Measurements from ENCODE around the gene CEMIP.

CEMIP gene

DNA sequence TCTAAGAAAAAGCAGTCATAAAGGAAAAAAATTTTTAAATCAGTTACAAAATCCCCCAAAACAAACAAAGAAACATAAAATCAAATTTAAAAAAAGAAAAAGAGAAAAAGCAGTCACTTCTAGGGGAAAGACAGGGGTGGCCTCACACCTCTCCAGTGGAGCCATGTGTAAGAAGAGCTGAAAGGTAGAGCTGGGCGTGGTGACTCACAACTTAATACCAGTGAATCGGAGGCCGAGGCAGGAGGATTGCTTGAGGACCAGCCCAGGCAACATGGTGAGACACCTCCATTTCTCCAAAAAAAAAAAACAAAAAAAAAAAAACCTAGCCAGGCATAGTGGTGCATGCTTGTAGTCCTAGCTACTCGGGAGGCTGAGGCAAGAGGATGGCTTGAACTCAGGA, 195.7 kb downstream of the CEMIP start:
- Histone ChIP-seq H3K4me3 (no peak overlapping the region), H3K36me3 (peaks cover 73% of the 10 kb centered on the region), H3K9me3 (no peaks in the 10 kb centered on the region), H4K20me1 (peaks cover 90% of the 10 kb centered on the region), H3K27ac (no peak overlapping the region), H3K27me3 (no peaks in the 10 kb centered on the region), H3K4me1 (no peaks in the 10 kb centered on the region), H3K9ac (no peak overlapping the region), H3K4me2 (no peak overlapping the region)
- TF ChIP-seq Cebpa-rat (IDR thresholded peaks at IDR 0.05): no peak

DNA sequence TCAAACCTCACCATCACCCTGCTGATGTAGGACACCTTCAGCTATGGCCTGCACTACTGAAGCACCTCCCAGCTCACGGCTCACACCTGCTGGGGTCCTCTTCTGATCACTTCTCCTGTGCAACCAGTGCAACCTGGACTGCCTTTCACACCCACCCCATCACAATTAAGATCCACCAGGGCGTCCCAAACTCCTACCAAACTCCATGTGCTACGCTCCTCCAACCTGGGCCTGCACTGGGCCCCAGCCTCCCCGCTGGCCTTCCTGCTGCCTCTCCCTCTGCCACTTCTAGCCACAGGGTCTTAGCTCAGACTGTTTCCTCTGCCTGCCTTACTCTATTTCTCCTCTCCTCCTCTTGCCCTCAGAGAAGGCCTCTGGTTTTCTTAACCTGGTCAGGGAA, 197.7 kb downstream of the CEMIP start:
- H3K4me3 ChIP-seq: no peak overlapping the region
- no peak for TF ChIP-seq Cebpa-rat (IDR thresholded peaks at IDR 0.05)
- no peaks in the 10 kb centered on the region for H3K4me1 ChIP-seq
- H3K9me3 ChIP-seq: no peaks in the 10 kb centered on the region
- H3K9ac ChIP-seq: no peak overlapping the region
- no peak overlapping the region for H3K4me2 ChIP-seq
- H3K36me3 ChIP-seq: peaks cover 84% of the 10 kb centered on the region
- H4K20me1 ChIP-seq: peaks cover 80% of the 10 kb centered on the region
- no peaks in the 10 kb centered on the region for H3K27me3 ChIP-seq
- H3K27ac ChIP-seq: no peak overlapping the region

DNA sequence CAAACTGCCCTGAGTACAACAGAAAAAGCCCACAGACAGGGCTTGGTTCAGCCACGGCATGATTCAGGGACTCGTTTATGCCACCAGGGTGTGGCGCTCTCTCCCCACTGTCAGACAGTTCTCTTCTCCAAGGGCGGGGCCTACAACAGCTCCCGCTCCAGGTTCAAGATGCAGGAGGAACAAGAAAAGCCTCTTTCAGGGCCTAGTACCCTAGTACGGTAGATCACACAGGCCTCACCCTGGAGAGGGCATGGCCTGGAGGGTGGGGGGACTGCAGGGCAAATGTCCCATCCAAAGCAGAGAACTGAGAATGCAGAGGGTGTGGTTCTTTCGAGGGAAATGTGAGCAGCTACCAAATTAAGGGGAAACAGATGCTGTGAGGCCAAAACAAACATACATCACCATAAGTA, 198.5 kb downstream of the CEMIP start:
- no peak overlapping the region for H3K9ac ChIP-seq
- H3K4me3 ChIP-seq: no peak overlapping the region
- no peaks in the 10 kb centered on the region for H3K9me3 ChIP-seq
- H3K27ac ChIP-seq: no peak overlapping the region
- H3K4me2 ChIP-seq: no peak overlapping the region
- TF ChIP-seq Cebpa-rat (IDR thresholded peaks at IDR 0.05): no peak
- no peaks in the 10 kb centered on the region for H3K4me1 ChIP-seq
- H3K27me3 ChIP-seq: no peaks in the 10 kb centered on the region
- H4K20me1 ChIP-seq: peaks cover 82% of the 10 kb centered on the region
- peaks cover 85% of the 10 kb centered on the region for H3K36me3 ChIP-seq

DNA sequence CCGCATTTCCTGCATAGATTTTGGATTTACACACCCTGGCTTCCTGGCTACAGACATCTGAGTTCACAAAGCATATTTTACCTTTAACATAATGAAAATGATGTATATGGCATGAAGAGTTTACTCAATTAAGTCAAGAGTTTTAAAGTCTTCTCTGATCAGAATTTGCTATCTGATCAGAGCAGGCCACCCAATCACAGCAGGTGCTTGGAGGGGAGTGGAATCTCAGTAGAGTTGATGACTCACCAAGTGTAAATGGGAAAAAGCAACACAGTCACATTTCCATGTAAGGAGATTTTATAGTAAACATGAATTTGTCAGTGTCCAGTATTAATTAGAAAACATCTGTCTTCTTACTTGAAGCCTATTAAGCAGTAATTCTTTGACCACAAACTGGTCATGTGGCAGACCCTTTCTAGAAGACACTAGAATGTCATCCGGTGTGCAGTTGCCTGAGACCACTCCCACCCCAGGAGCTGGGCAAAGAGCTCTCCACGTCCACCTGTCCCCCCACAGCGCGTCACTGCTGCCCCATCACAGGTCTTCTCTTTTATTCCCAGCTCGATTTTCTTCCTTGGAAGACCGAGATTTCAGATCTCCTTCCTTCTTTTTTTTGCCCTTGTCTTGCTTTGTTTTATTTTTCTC, 199.6 kb downstream of the CEMIP start:
- Histone ChIP-seq H3K4me3 (no peak overlapping the region), H3K27me3 (no peaks in the 10 kb centered on the region), H3K4me1 (no peaks in the 10 kb centered on the region), H3K9me3 (no peaks in the 10 kb centered on the region), H3K27ac (no peak overlapping the region), H3K36me3 (peaks cover 83% of the 10 kb centered on the region), H4K20me1 (peaks cover 81% of the 10 kb centered on the region), H3K9ac (no peak overlapping the region), H3K4me2 (no peak overlapping the region)
- no peak for TF ChIP-seq Cebpa-rat (IDR thresholded peaks at IDR 0.05)

DNA sequence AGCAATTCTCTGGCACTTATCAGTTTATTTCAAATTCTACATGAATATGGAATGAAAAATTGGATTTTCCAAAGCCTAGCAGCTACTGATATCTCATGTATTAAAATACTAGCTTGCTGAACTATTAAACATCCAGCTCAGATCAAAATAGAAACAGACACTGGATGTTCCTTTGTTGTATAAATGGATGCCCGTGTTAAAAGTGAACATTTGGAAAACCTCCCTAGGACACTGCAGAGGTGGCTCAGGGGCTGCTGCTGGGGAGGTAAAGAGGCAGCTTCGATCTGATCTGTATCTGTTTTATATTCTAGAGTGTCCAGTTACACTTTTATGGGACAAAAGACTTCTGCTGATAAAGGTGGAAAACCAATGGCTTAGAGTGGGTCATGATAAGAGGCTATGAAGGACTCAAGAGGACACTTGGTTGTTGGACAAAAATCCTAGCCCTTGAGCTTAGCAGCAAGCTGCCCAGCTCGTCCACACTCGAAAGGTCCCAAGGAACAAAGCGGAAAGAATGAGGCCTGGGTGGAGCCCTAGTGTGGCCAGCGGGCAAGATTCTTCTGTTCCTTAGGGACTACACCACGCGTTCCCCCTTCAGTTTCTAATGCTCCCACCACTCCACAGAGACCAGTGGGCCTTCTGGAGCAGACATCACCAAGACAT, 200.5 kb downstream of the CEMIP start:
- no peak overlapping the region for H3K4me3 ChIP-seq
- no peaks in the 10 kb centered on the region for H3K9me3 ChIP-seq
- no peaks in the 10 kb centered on the region for H3K27me3 ChIP-seq
- H3K4me2 ChIP-seq: no peak overlapping the region
- peaks cover 79% of the 10 kb centered on the region for H3K36me3 ChIP-seq
- no peak for TF ChIP-seq Cebpa-rat (IDR thresholded peaks at IDR 0.05)
- no peak overlapping the region for H3K27ac ChIP-seq
- H3K9ac ChIP-seq: no peak overlapping the region
- peaks cover 4% of the 10 kb centered on the region; the same call in 1 of the 2 replicates for H3K4me1 ChIP-seq
- peaks cover 85% of the 10 kb centered on the region for H4K20me1 ChIP-seq

DNA sequence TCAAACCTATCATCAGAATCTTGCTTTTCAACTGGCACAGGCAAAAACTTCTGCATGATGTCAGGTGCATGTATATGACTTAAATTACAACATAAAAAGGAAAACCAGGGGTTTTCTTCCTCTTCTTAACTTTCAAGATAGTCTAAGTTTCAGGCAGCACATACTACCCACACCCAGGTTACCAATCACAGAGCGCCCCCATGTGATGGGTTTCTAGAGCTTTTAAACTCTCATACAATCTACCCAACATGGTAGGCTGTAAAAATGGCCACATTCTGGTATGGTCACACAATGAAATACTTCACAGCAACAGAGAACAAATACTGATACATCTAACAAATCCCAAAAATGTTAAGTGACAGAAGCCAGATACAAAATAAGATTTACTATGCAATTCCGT, 203.0 kb downstream of the CEMIP start:
- peaks cover 86% of the 10 kb centered on the region for H4K20me1 ChIP-seq
- H3K27me3 ChIP-seq: no peaks in the 10 kb centered on the region
- peaks cover 27% of the 10 kb centered on the region for H3K4me1 ChIP-seq
- H3K9me3 ChIP-seq: no peaks in the 10 kb centered on the region
- H3K4me2 ChIP-seq: no peak overlapping the region
- no peak for TF ChIP-seq Cebpa-rat (IDR thresholded peaks at IDR 0.05)
- peaks cover 74% of the 10 kb centered on the region for H3K36me3 ChIP-seq
- no peak overlapping the region for H3K9ac ChIP-seq
- no peak overlapping the region for H3K4me3 ChIP-seq
- H3K27ac ChIP-seq: no peak overlapping the region

DNA sequence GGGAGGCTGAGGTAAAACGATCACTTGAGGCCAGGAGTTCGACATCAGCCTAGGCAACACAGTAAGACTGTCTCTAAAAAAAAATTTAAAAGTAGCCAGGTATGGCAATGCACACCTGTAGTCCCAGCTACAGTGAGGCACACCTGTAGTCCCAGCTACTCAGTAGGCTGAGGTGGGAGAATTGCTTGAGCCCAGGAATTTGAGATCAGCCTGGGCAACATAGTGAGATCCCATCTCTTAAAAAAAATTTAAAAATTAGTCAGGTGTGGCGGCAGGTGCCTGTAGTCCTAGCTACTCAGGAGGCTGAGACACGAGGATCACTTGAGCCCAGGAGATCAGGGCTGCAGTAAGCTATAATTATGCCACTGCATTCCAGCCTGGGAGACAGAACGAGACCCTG, 203.7 kb downstream of the CEMIP start:
- Histone ChIP-seq H3K9me3 (no peaks in the 10 kb centered on the region), H3K27ac (no peak overlapping the region), H4K20me1 (peaks cover 86% of the 10 kb centered on the region), H3K27me3 (no peaks in the 10 kb centered on the region), H3K4me2 (no peak overlapping the region), H3K36me3 (peaks cover 69% of the 10 kb centered on the region), H3K4me3 (no peak overlapping the region), H3K4me1 (peaks cover 34% of the 10 kb centered on the region), H3K9ac (no peak overlapping the region)
- no peak for TF ChIP-seq Cebpa-rat (IDR thresholded peaks at IDR 0.05)

DNA sequence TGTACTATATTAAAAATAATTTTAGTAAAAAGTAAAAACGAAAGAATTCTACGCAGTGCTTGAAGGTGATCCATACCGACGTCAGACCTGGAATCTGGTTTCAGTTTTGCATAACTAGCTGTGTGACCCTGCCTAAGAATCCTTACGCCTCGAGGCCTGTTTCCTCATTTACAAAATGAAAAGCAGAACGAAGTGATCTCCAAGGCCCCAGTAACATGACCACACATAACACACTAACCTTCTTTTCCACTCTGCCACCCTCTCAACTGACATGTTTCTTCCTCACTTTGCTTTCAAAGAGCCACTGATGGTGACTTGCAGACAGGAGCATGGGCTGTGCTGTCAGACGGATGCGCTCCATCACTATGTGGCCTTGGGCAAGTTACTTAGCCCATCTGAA, 205.7 kb downstream of the CEMIP start:
- no peak overlapping the region for H3K27ac ChIP-seq
- H4K20me1 ChIP-seq: peaks cover 79% of the 10 kb centered on the region
- H3K36me3 ChIP-seq: peaks cover 49% of the 10 kb centered on the region
- no peaks in the 10 kb centered on the region for H3K27me3 ChIP-seq
- H3K4me1 ChIP-seq: peaks cover 44% of the 10 kb centered on the region
- H3K4me3 ChIP-seq: no peak overlapping the region
- H3K4me2 ChIP-seq: peak overlapping the region; percentile 31
- H3K9me3 ChIP-seq: no peaks in the 10 kb centered on the region
- no peak for TF ChIP-seq Cebpa-rat (IDR thresholded peaks at IDR 0.05)
- peak overlapping the region; percentile 19; the same call in 1 of the 2 replicates for H3K9ac ChIP-seq

DNA sequence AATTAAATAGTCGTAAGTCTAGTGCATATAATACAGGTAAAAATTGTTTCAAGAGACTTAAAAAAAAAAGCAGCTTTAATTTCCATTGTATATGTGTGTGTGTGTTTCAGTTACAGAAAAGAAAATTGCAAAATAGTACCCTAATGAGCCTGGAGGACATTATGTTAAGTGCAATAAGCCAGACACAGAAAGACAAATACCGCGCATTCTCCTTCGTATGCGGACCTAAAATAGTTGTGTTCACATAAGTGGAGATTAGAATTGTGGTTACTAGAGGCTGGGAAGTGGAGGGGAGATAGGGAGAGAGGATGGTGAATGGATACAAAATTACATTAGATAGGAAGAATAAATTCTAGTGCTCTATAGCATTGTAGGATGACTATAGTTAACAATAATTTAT, 206.8 kb downstream of the CEMIP start:
- Histone ChIP-seq H3K9ac (no peak overlapping the region), H3K27ac (no peak overlapping the region), H3K4me1 (peaks cover 55% of the 10 kb centered on the region), H3K36me3 (peaks cover 38% of the 10 kb centered on the region), H3K4me2 (no peak overlapping the region), H3K4me3 (no peak overlapping the region), H3K9me3 (no peaks in the 10 kb centered on the region), H3K27me3 (no peaks in the 10 kb centered on the region), H4K20me1 (peaks cover 76% of the 10 kb centered on the region)
- no peak for TF ChIP-seq Cebpa-rat (IDR thresholded peaks at IDR 0.05)

DNA sequence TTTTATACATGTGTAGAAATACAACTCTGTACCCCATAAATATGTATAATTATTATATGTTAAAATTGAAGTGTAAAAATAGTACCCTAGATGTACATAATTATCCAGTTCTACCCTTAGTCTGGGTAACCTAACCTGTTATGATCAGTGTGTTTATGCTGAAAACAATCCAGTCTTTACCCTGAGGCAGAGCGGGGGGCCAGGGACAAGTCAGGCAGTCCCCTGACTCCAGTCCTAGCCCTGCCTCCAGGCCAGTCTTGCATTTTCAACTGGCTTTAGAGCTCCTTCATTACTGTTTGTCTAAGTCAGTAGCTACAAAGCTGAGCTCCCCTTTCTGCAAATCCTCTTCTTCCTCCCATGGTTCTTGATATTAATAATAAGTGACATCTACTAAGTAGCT, 207.3 kb downstream of the CEMIP start:
- H3K9ac ChIP-seq: no peak overlapping the region
- TF ChIP-seq Cebpa-rat (IDR thresholded peaks at IDR 0.05): no peak

More for the DNA sequence above, 207.3 kb downstream of the CEMIP start:
- peak overlapping the region; percentile 99; the same call in 1 of the 2 replicates for H3K4me2 ChIP-seq
- H3K4me1 ChIP-seq: peaks cover 60% of the 10 kb centered on the region
- peaks cover 76% of the 10 kb centered on the region for H4K20me1 ChIP-seq
- H3K9me3 ChIP-seq: no peaks in the 10 kb centered on the region
- no peaks in the 10 kb centered on the region for H3K27me3 ChIP-seq
- H3K36me3 ChIP-seq: peaks cover 34% of the 10 kb centered on the region
- H3K4me3 ChIP-seq: no peak overlapping the region
- no peak overlapping the region for H3K27ac ChIP-seq
